Neural cell (in vitro differentiated cells): ENCODE results near the gene NTN4.

Source experiments
- EP300 ChIP-seq: fragments of 450-650 bp; conservative IDR thresholded peaks from 2 replicates; pipeline ENCODE4 v1.6.1; 2014; ENCODE audit warnings: antibody characterized with exemption, mild to moderate bottlenecking, moderate library complexity; ENCODE audit not compliant: poor library complexity, severe bottlenecking
- EZH2 ChIP-seq: fragments of 200-600, 300-800 bp; shearing (Covaris generic), sonication (generic); IDR thresholded peaks from 2 replicates; pipeline ENCODE4 v1.6.1; 2014; ENCODE audit warnings: antibody characterized with exemption, low read length, borderline replicate concordance, mild to moderate bottlenecking; ENCODE audit not compliant: insufficient read depth, poor library complexity, severe bottlenecking
- POLR2AphosphoS5 ChIP-seq: IDR thresholded peaks from 2 replicates; pipeline ENCODE4 v1.6.1; 2012
- RAD21 ChIP-seq: fragments of 450-650 bp; conservative IDR thresholded peaks from 2 replicates; pipeline ENCODE4 v1.6.1; 2014; ENCODE audit warnings: antibody characterized with exemption, mild to moderate bottlenecking, moderate library complexity
- TAF1 ChIP-seq: IDR thresholded peaks from 2 replicates; pipeline ENCODE4 v1.6.1; 2012; ENCODE audit warnings: low read depth
- TF ChIP-seq, protein P1 (sequence below): fragments of 450-650 bp; IDR thresholded peaks from 2 replicates; pipeline ENCODE4 v1.5.1; 2014; ENCODE audit warnings: antibody characterized with exemption, mild to moderate bottlenecking, moderate library complexity; ENCODE audit not compliant: poor library complexity, severe bottlenecking
- TF ChIP-seq, protein P2 (sequence below): IDR thresholded peaks from 2 replicates; pipeline ENCODE4 v1.6.1; 2012; ENCODE audit warnings: borderline replicate concordance

DNA sequence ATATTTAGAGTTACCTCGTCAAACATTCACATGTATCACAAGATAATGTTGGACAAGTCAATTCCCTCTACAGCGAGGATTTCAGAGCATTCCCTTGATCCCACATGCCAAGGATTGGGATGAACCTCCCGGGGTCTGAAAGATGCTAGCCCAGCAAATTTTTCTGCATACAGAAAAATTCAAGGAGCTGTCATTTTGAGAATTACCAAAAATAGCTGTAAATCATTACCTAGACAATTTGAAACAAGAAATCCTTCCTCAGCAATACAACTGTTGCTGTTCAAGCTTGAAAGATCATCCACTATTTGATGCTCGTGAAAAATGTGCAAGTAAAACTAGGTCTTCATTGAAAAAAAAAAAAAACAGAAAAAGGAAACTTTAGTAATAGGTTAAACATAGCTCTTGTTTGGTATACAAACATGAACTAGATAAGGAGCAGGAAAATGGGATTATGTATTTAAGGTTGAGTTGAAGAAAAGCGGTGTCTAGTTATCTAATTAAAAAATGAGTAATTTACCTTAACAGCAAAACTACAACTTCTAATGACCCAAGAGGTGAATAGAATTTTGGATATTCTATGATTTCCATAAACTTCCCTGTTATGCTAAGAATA, 73.1 kb downstream of the NTN4 start:
- TF ChIP-seq, protein P1, sequence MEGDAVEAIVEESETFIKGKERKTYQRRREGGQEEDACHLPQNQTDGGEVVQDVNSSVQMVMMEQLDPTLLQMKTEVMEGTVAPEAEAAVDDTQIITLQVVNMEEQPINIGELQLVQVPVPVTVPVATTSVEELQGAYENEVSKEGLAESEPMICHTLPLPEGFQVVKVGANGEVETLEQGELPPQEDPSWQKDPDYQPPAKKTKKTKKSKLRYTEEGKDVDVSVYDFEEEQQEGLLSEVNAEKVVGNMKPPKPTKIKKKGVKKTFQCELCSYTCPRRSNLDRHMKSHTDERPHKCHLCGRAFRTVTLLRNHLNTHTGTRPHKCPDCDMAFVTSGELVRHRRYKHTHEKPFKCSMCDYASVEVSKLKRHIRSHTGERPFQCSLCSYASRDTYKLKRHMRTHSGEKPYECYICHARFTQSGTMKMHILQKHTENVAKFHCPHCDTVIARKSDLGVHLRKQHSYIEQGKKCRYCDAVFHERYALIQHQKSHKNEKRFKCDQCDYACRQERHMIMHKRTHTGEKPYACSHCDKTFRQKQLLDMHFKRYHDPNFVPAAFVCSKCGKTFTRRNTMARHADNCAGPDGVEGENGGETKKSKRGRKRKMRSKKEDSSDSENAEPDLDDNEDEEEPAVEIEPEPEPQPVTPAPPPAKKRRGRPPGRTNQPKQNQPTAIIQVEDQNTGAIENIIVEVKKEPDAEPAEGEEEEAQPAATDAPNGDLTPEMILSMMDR: no peak
- TF ChIP-seq TAF1: no peak
- no peak for TF ChIP-seq EP300
- TF ChIP-seq, protein P2, sequence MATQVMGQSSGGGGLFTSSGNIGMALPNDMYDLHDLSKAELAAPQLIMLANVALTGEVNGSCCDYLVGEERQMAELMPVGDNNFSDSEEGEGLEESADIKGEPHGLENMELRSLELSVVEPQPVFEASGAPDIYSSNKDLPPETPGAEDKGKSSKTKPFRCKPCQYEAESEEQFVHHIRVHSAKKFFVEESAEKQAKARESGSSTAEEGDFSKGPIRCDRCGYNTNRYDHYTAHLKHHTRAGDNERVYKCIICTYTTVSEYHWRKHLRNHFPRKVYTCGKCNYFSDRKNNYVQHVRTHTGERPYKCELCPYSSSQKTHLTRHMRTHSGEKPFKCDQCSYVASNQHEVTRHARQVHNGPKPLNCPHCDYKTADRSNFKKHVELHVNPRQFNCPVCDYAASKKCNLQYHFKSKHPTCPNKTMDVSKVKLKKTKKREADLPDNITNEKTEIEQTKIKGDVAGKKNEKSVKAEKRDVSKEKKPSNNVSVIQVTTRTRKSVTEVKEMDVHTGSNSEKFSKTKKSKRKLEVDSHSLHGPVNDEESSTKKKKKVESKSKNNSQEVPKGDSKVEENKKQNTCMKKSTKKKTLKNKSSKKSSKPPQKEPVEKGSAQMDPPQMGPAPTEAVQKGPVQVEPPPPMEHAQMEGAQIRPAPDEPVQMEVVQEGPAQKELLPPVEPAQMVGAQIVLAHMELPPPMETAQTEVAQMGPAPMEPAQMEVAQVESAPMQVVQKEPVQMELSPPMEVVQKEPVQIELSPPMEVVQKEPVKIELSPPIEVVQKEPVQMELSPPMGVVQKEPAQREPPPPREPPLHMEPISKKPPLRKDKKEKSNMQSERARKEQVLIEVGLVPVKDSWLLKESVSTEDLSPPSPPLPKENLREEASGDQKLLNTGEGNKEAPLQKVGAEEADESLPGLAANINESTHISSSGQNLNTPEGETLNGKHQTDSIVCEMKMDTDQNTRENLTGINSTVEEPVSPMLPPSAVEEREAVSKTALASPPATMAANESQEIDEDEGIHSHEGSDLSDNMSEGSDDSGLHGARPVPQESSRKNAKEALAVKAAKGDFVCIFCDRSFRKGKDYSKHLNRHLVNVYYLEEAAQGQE: no peak
- no peak for TF ChIP-seq RAD21
- no peak for TF ChIP-seq POLR2AphosphoS5
- no peak for TF ChIP-seq EZH2
